ENCODE results near the gene POU4F1.

- TF ChIP-seq CTCF (conservative IDR thresholded peaks at IDR 0.05 in 1 of 2, IDR thresholded peaks at IDR 0.05 in 1 of 2; ENCODE audit: extremely low read depth in 1 of 2, insufficient read depth in 1 of 2, low read depth in 1 of 2, low read length in 2 of 2) (no peak), EZH2 (IDR thresholded peaks at IDR 0.05; ENCODE audit: borderline replicate concordance, low read length) (no peak)
Observed at GRCh38 chr13:78572459-78572858, 30.9 kb downstream of the POU4F1 start.

Data from mammary epithelial cell (primary cell).